Motor neuron (in vitro differentiated cells): ENCODE data around the gene DCAF15. TPM values are rescaled to one million over a fixed set of nuclear protein-coding genes. Genes with fewer than 3 reads are reported as not detected.

Experiments used
- ATAC-seq, 8 experiments: fragments of 200-7000 bp; cut with Tn5 transposase; replicated peaks in 6 of 8; 2 replicates each; pipeline ENCODE4 v1.8.0; 2021; ENCODE audit warnings: mild to moderate bottlenecking in 8 of 8, moderate library complexity in 8 of 8
- H3K27ac ChIP-seq, 2 donors: fragments of 250-450 bp; sonication (Bioruptor Pico); 2 replicates each; pipeline ENCODE4 v1.9.0; 2021; ENCODE audit warnings: antibody characterized with exemption in 2 of 2, mild to moderate bottlenecking in 2 of 2, moderate library complexity in 1 of 2
- H3K4me1 ChIP-seq, 2 donors: fragments of 250-450 bp; sonication (Bioruptor Pico); replicated peaks in 1 of 2; 2 replicates each; pipeline ENCODE4 v1.6.1; 2021; ENCODE audit warnings: antibody characterized with exemption in 2 of 2, mild to moderate bottlenecking in 2 of 2, moderate library complexity in 1 of 2
- H3K4me3 ChIP-seq, 5 donors: fragments of 250-450 bp; sonication (Bioruptor Pico); 2 replicates each; pipeline ENCODE4 v1.9.0; 2021; ENCODE audit warnings: antibody characterized with exemption in 5 of 5, mild to moderate bottlenecking in 5 of 5, moderate library complexity in 4 of 5
- WGBS, 10 experiments: fragments of 450-650 bp; shearing (Covaris generic); methylation state at CpG; one replicate each; pipeline ENCODE4 v1.0.0; 2022; 5-methylcytosine and 5-hydroxymethylcytosine counted together
- in situ Hi-C, 9 experiments: fragments of 400-800 bp; cut with MboI; loops; one replicate each; pipeline ENCODE4 v1.15.0; 2021; ENCODE audit warnings: low sequenced_read_pairs in 9 of 9, low pct_unique_long_range_greater_than_20kb in 2 of 9; ENCODE audit not compliant: unreplicated experiment in 9 of 9
- total RNA-seq, 8 experiments: library from RNA; unstranded; fragments of 300-600 nt; gene quantifications; 2 replicates each; pipeline versions ENCODE4 v1.2.3 to v1.2.4, GENCODE V29; 2022

DCAF15 gene
- total RNA-seq, 8 experiments from 2014 or later: 8.4 to 46.5 (median 22.9) TPM

GRCh38 chr19:13986348-13986904 lies 34.1 kb downstream of the DCAF15 start:
- H3K27ac ChIP-seq: peak overlapping the region in 1 of 2 donors; percentile 61
- in situ Hi-C loops: no loop called here
- 0 to 60% (median 18%) methylated on average over 2 to 4 of the region's 19 CpGs; no CpG with 5 or more reads in 7 of the 10 experiments for WGBS, 10 experiments
- ATAC-seq: peak in 7 of 8 experiments; percentile 73 to 94 (median 85)
- H3K4me3 ChIP-seq: no peak overlapping the region
- H3K4me1 ChIP-seq: peaks cover 8 to 12% of the 10 kb centered on the region in 2 donors

- no peak overlapping the region for H3K4me3 ChIP-seq
- no peak overlapping the region for H3K27ac ChIP-seq
- no peak for ATAC-seq
- WGBS, 10 experiments: 75 to 90% (median 81%) methylated on average over 2 to 11 of the region's 17 CpGs; no CpG with 5 or more reads in 6 of the 10 experiments
- in situ Hi-C loops: no loop called here
- H3K4me1 ChIP-seq: peaks cover 8 to 12% of the 10 kb centered on the region in 2 donors
These were observed 35.0 kb downstream of the DCAF15 start for GRCh38 chr19:13987101-13987890.

GRCh38 chr19:13989487-13989886 lies 37.2 kb downstream of the DCAF15 start:
- WGBS, 10 experiments: 86 to 94% (median 87%) methylated on average over 3 to 4 of the region's 7 CpGs; no CpG with 5 or more reads in 7 of the 10 experiments
- in situ Hi-C loops: no loop called here
- no peak for ATAC-seq
- Histone ChIP-seq H3K4me1 (peaks cover 8 to 16% of the 10 kb centered on the region in 2 donors), H3K4me3 (no peak overlapping the region), H3K27ac (no peak overlapping the region)

GRCh38 chr19:13990085-13990484 lies 37.8 kb downstream of the DCAF15 start:
- Histone ChIP-seq H3K4me1 (peaks cover 8 to 16% of the 10 kb centered on the region in 2 donors), H3K4me3 (no peak overlapping the region), H3K27ac (no peak overlapping the region)
- ATAC-seq: no peak
- in situ Hi-C loops: no loop called here
- WGBS, 10 experiments: 100% methylated on average over 1 of the region's 8 CpGs; no CpG with 5 or more reads in 9 of the 10 experiments

- no peak overlapping the region for H3K27ac ChIP-seq
- 90 to 95% (median 94%) methylated on average over 2 to 3 of the region's 7 CpGs; no CpG with 5 or more reads in 7 of the 10 experiments for WGBS, 10 experiments
- in situ Hi-C loops: no loop called here
These were observed 39.7 kb downstream of the DCAF15 start for GRCh38 chr19:13992025-13992424.

GRCh38 chr19:13993590-13994300 lies 41.4 kb downstream of the DCAF15 start:
- H3K4me3 ChIP-seq: no peak overlapping the region

More at GRCh38 chr19:13992025-13992424, 39.7 kb downstream of the DCAF15 start:
- no peak overlapping the region for H3K4me3 ChIP-seq
- no peak for ATAC-seq
- H3K4me1 ChIP-seq: peaks cover 0 to 4% of the 10 kb centered on the region in 2 donors

GRCh38 chr19:13995017-13995728 lies 42.9 kb downstream of the DCAF15 start:
- in situ Hi-C loops: no loop called here
- Histone ChIP-seq H3K27ac (no peak overlapping the region), H3K4me1 (peaks cover 0 to 4% of the 10 kb centered on the region in 2 donors), H3K4me3 (no peak overlapping the region)
- no peak for ATAC-seq
- 24 to 100% (median 83%) methylated on average over 1 to 6 of the region's 13 CpGs; no CpG with 5 or more reads in 1 of the 10 experiments for WGBS, 10 experiments

More at GRCh38 chr19:13993590-13994300, 41.4 kb downstream of the DCAF15 start:
- H3K4me1 ChIP-seq: peaks cover 0 to 4% of the 10 kb centered on the region in 2 donors
- peak in 5 of 8 experiments; percentile 25 to 60 (median 39) for ATAC-seq
- no peak overlapping the region for H3K27ac ChIP-seq
- WGBS, 10 experiments: 67 to 100% (median 86%) methylated on average over 1 to 10 of the region's 22 CpGs; no CpG with 5 or more reads in 7 of the 10 experiments
- in situ Hi-C loops: no loop called here

GRCh38 chr19:13995878-13996765 lies 43.8 kb downstream of the DCAF15 start:
- Histone ChIP-seq H3K4me3 (no peak overlapping the region), H3K4me1 (peaks cover 0 to 4% of the 10 kb centered on the region in 2 donors), H3K27ac (no peak overlapping the region)
- in situ Hi-C loops: no loop called here
- WGBS, 10 experiments: 75 to 97% (median 88%) methylated on average over 2 to 7 of the region's 14 CpGs; no CpG with 5 or more reads in 3 of the 10 experiments
- peak in 1 of 8 experiments; percentile 29 for ATAC-seq

GRCh38 chr19:13996928-13997630 lies 44.8 kb downstream of the DCAF15 start:
- in situ Hi-C loops: no loop called here
- Histone ChIP-seq H3K4me1 (peaks cover 0 to 4% of the 10 kb centered on the region in 2 donors), H3K4me3 (no peak overlapping the region), H3K27ac (no peak overlapping the region)
- ATAC-seq: no peak
- WGBS, 10 experiments: 80 to 100% (median 88%) methylated on average over 2 to 11 of the region's 22 CpGs; no CpG with 5 or more reads in 4 of the 10 experiments

GRCh38 chr19:13997631-13997962 lies 45.3 kb downstream of the DCAF15 start:
- Histone ChIP-seq H3K4me3 (no peak overlapping the region), H3K4me1 (peaks cover 0 to 4% of the 10 kb centered on the region in 2 donors), H3K27ac (no peak overlapping the region)
- in situ Hi-C loops: no loop called here
- 80 to 100% (median 100%) methylated on average over 1 of the region's 6 CpGs; no CpG with 5 or more reads in 7 of the 10 experiments for WGBS, 10 experiments
- ATAC-seq: no peak

GRCh38 chr19:13998426-13998825 lies 46.1 kb downstream of the DCAF15 start:
- Histone ChIP-seq H3K4me3 (no peak overlapping the region), H3K4me1 (peaks cover 0 to 4% of the 10 kb centered on the region in 2 donors), H3K27ac (no peak overlapping the region)
- 100% methylated on average over 1 of the region's 1 CpG; no CpG with 5 or more reads in 8 of the 10 experiments for WGBS, 10 experiments
- ATAC-seq: no peak
- in situ Hi-C loops: no loop called here
